B cell (primary cell): ENCODE measurements around the gene FOXK1. TPM values are rescaled to one million over a fixed set of nuclear protein-coding genes. Genes with fewer than 3 reads are reported as not detected.

Experiments used
- ATAC-seq: fragments of 200-7000 bp; cut with Tn5 transposase; one replicate; pipeline ENCODE4 v1.10.0; 2021; ENCODE audit warnings: low read depth, mild to moderate bottlenecking, moderate number of reproducible peaks, moderate library complexity
- CTCF ChIA-PET: fragments of 350-600 bp; sonication (Branson Sonifier 250); formaldehyde crosslinking; loops from one replicate; lab custom pipeline; 2021; ENCODE audit warnings: antibody characterized with exemption, inconsistent platforms; lab: Charles Lee
- POLR2A ChIA-PET: fragments of 350-600 bp; sonication (Branson Sonifier 250); formaldehyde crosslinking; loops from one replicate; lab custom pipeline; 2021; ENCODE audit warnings: antibody characterized with exemption; lab: Charles Lee
- DNase-seq: peaks from one replicate; pipeline ENCODE4 v3.0.0; 2013
- H2AFZ ChIP-seq: 2 replicates; pipeline ENCODE4 v1.6.1; 2012; ENCODE audit warnings: mild to moderate bottlenecking, low read depth, low read length; ENCODE audit not compliant: insufficient read depth, poor library complexity, severe bottlenecking
- H3K27ac ChIP-seq, 2 donors: 1 replicate in 1 of 2; 2 replicates in 1 of 2; pipeline ENCODE4 v1.5.1; 2012 to 2013; ENCODE audit warnings: low read length in 2 of 2, mild to moderate bottlenecking in 2 of 2, moderate library complexity in 1 of 2
- H3K27me3 ChIP-seq, 4 experiments: fragments of 200-600 bp in 1 of 4; sonication (generic) in 1 of 4; replicated peaks in 1 of 4; 1 replicate in 2 of 4; 2 replicates in 2 of 4; pipeline versions ENCODE4 v1.6.1 to v1.7.0; 2013 to 2016; ENCODE audit warnings: low read length in 3 of 4, mild to moderate bottlenecking in 2 of 4, mixed read lengths in 1 of 4, moderate library complexity in 1 of 4; ENCODE audit not compliant: insufficient read depth in 4 of 4, control insufficient read depth in 3 of 4; ENCODE audit errors: control extremely low read depth in 1 of 4
- H3K36me3 ChIP-seq, 2 experiments: replicated peaks in 1 of 2; 1 replicate in 1 of 2; 2 replicates in 1 of 2; pipeline versions ENCODE4 v1.6.1 to v1.7.1; 2013; ENCODE audit warnings: low read length in 1 of 2; ENCODE audit not compliant: insufficient read depth in 2 of 2, control insufficient read depth in 1 of 2; ENCODE audit errors: control extremely low read depth in 1 of 2, extremely low read depth in 1 of 2
- H3K4me1 ChIP-seq, 2 donors: fragments of 200-600 bp in 1 of 2; sonication (generic) in 1 of 2; 1 replicate in 1 of 2; 2 replicates in 1 of 2; pipeline versions ENCODE4 v1.5.1 to v1.6.1; 2013 to 2017; ENCODE audit warnings: low read length in 2 of 2; ENCODE audit not compliant: control insufficient read depth in 2 of 2, insufficient read depth in 2 of 2
- H3K4me2 ChIP-seq: replicated peaks from 2 replicates; pipeline ENCODE3; 2012; ENCODE audit warnings: mild to moderate bottlenecking, low read depth, low read length; ENCODE audit not compliant: poor library complexity, severe bottlenecking
- H3K4me3 ChIP-seq, 5 experiments: fragments of 200-600 bp in 1 of 5; sonication (generic) in 1 of 5; 1 replicate in 3 of 5; 2 replicates in 2 of 5; pipeline versions ENCODE4 v1.5.1 to v1.7.0; 2011 to 2016; ENCODE audit warnings: low read length in 4 of 5, mild to moderate bottlenecking in 4 of 5, low read depth in 2 of 5, control low read depth in 1 of 5, moderate library complexity in 1 of 5; ENCODE audit not compliant: insufficient read depth in 1 of 5; ENCODE audit errors: control extremely low read depth in 1 of 5, extremely low read depth in 1 of 5
- H3K79me2 ChIP-seq: fragments of 200-600 bp; sonication (generic); one replicate; pipeline ENCODE4 v1.6.0; 2016; ENCODE audit warnings: low read length; ENCODE audit not compliant: control insufficient read depth, insufficient read depth
- H3K9ac ChIP-seq: fragments of 200-600 bp; sonication (generic); 2 replicates; pipeline ENCODE4 v1.6.1; 2017; ENCODE audit warnings: mild to moderate bottlenecking, low read length, moderate library complexity
- H3K9me3 ChIP-seq, 3 donors: one replicate each; pipeline versions ENCODE4 v1.6.1 to v1.7.1; 2013; ENCODE audit warnings: low read length in 2 of 3; ENCODE audit not compliant: control insufficient read depth in 2 of 3, insufficient read depth in 1 of 3; ENCODE audit errors: control extremely low read depth in 1 of 3
- H4K20me1 ChIP-seq: 2 replicates; pipeline ENCODE4 v1.6.0; 2012; ENCODE audit warnings: mild to moderate bottlenecking, low read length; ENCODE audit not compliant: insufficient read depth, control insufficient read depth, poor library complexity, severe bottlenecking
- H3K27ac Mint-ChIP-seq: one replicate; pipeline ENCODE4 v1.8.0; 2021; ENCODE audit warnings: mixed read lengths
- H3K27me3 Mint-ChIP-seq: one replicate; pipeline ENCODE4 v1.8.0; 2021; ENCODE audit warnings: mixed read lengths
- H3K4me1 Mint-ChIP-seq: one replicate; pipeline ENCODE4 v1.8.0; 2021; ENCODE audit warnings: mixed read lengths
- H3K4me3 Mint-ChIP-seq: one replicate; pipeline ENCODE4 v1.8.0; 2021; ENCODE audit warnings: mixed read lengths
- H3K9me3 Mint-ChIP-seq: one replicate; pipeline ENCODE4 v1.8.0; 2022; ENCODE audit warnings: mixed read lengths; ENCODE audit not compliant: insufficient read depth
- EZH2 ChIP-seq: IDR thresholded peaks from 2 replicates; pipeline ENCODE4 v1.6.1; 2012; ENCODE audit warnings: borderline replicate concordance, low read depth, mild to moderate bottlenecking, moderate library complexity, low read length; ENCODE audit not compliant: insufficient read depth, poor library complexity, severe bottlenecking
- WGBS: methylation state at CpG from one replicate; pipeline ENCODE4 v1.1.5; 2013; ENCODE audit warnings: missing lambda C conversion rate; ENCODE audit not compliant: insufficient coverage; 5-methylcytosine and 5-hydroxymethylcytosine counted together
- intact Hi-C: fragments of 100-400 bp; cut with micrococcal nuclease; formaldehyde crosslinking; loops from one replicate; pipeline ENCODE4 v1.10.0; 2022
- polyA plus RNA-seq: library from polyadenylated mRNA; depleted of rRNA; stranded (reverse); fragments of >200 nt; gene quantifications from 2 replicates; pipeline ENCODE4 v1.2.3, GENCODE V29; 2012
- total RNA-seq, 2 donors: library from RNA; stranded (reverse); fragments of 120-200 nt in 1 of 2; gene quantifications; 1 replicate in 1 of 2; 2 replicates in 1 of 2; pipeline versions ENCODE4 v1.2.3 to v1.2.4, GENCODE V29; 2013 to 2022
- TF ChIP-seq, protein P1 (sequence below): fragments of 200-600 bp; IDR thresholded peaks from one replicate; pipeline ENCODE4 v1.8.0; 2022; ENCODE audit warnings: antibody characterized with exemption, mild to moderate bottlenecking

FOXK1 gene
- total and polyA plus RNA-seq, 2 donors (not counting 1 experiment from before 2014, with no cell fraction given) = 17.9 to 56.2 TPM

DNA sequence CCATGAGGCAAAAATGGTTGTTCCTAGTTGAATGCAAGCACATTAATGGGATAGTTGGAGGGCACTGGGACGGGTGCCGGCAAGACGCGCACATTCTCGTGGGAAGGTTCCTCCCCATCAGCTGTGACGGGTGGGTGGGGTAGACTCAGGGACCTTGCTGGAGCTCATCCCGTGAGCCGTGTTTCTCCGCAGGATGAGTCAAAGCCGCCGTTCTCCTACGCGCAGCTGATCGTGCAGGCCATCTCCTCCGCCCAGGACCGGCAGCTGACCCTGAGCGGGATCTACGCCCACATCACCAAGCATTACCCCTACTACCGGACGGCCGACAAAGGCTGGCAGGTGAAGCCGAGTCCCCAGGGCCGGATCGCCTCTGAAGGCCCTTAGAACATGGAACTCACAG lies 73.0 kb downstream of the FOXK1 start:
- CTCF ChIA-PET = interaction anchor here (0.8 to 4.1 kb wide), 11 partner anchors 9 to 235 kb away, joined by 3 to 21 read pairs (median 3); no protein-coding TSS in a partner anchor
- H2AFZ ChIP-seq = no peak overlapping the region
- ATAC-seq = no peak
- Mint-ChIP-seq H3K4me1 (peaks cover 12% of the 10 kb centered on the region), H3K27ac (no peak overlapping the region), H3K27me3 (no peaks in the 10 kb centered on the region), H3K9me3 (no peaks in the 10 kb centered on the region), H3K4me3 (no peak overlapping the region)
- H3K9me3 ChIP-seq = no peaks in the 10 kb centered on the region
- no peaks in the 10 kb centered on the region for H3K27me3 ChIP-seq
- DNase-seq = no peak
- intact Hi-C loops = no loop called here
- no peak overlapping the region for H3K4me3 ChIP-seq
- H3K27ac ChIP-seq = no peak overlapping the region
- WGBS = 99% methylated on average over 24 of the region's 24 CpGs
- H4K20me1 ChIP-seq = peaks cover 43% of the 10 kb centered on the region
- peaks cover 0 to 68% of the 10 kb centered on the region in 2 experiments for H3K36me3 ChIP-seq
- no peak overlapping the region for H3K4me2 ChIP-seq
- peaks cover 0 to 11% of the 10 kb centered on the region in 2 donors for H3K4me1 ChIP-seq
- POLR2A ChIA-PET = no interaction called here
- H3K79me2 ChIP-seq = peaks cover 70% of the 10 kb centered on the region
- no peak overlapping the region for H3K9ac ChIP-seq
- no peak for TF ChIP-seq EZH2
- TF ChIP-seq, protein P1, sequence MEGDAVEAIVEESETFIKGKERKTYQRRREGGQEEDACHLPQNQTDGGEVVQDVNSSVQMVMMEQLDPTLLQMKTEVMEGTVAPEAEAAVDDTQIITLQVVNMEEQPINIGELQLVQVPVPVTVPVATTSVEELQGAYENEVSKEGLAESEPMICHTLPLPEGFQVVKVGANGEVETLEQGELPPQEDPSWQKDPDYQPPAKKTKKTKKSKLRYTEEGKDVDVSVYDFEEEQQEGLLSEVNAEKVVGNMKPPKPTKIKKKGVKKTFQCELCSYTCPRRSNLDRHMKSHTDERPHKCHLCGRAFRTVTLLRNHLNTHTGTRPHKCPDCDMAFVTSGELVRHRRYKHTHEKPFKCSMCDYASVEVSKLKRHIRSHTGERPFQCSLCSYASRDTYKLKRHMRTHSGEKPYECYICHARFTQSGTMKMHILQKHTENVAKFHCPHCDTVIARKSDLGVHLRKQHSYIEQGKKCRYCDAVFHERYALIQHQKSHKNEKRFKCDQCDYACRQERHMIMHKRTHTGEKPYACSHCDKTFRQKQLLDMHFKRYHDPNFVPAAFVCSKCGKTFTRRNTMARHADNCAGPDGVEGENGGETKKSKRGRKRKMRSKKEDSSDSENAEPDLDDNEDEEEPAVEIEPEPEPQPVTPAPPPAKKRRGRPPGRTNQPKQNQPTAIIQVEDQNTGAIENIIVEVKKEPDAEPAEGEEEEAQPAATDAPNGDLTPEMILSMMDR = no peak

DNA sequence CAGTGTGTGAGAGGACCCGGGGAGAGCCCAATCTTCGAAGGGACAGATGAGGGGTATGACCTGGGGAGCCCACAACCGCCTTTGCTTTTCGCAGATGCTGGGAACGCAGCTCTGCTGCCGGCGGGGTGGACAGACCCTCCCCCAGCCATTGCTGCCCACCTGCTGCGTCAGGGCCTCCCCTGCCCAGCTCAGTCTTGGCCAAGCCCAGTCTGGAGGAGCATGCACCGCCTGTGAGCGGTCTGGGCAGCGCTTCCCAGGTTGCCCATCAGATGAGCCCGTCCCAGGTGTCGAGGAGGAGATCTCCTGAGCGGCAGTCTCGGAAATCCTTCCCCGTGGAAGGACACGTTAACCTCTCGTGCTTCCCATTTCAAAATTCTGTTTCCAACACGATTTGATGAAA lies 76.0 kb downstream of the FOXK1 start:
- intact Hi-C loops = no loop called here
- Histone ChIP-seq H2AFZ (no peak overlapping the region), H3K27me3 (no peaks in the 10 kb centered on the region), H3K9me3 (no peaks in the 10 kb centered on the region), H3K36me3 (peaks cover 0 to 76% of the 10 kb centered on the region in 2 experiments), H4K20me1 (peaks cover 23% of the 10 kb centered on the region), H3K4me1 (peaks cover 0 to 11% of the 10 kb centered on the region in 2 donors), H3K9ac (no peak overlapping the region), H3K4me2 (no peak overlapping the region), H3K79me2 (peaks cover 42% of the 10 kb centered on the region), H3K27ac (no peak overlapping the region), H3K4me3 (no peak overlapping the region)
- ChIA-PET CTCF (interaction anchor here (1.9 kb wide), 1 partner anchor 147 kb away, joined by 5 read pairs; no protein-coding TSS in a partner anchor), POLR2A (no interaction called here)
- H3K27ac Mint-ChIP-seq = no peak overlapping the region
- DNase-seq (no peak), ATAC-seq (no peak)
- no peaks in the 10 kb centered on the region for H3K9me3 Mint-ChIP-seq
- H3K4me1 Mint-ChIP-seq = peaks cover 9% of the 10 kb centered on the region
- TF ChIP-seq, protein P1 = no peak
- 98% methylated on average over 19 of the region's 19 CpGs for WGBS
- H3K4me3 Mint-ChIP-seq = no peak overlapping the region
- H3K27me3 Mint-ChIP-seq = no peaks in the 10 kb centered on the region
